IMR-90 (cell line): ENCODE measurements around the gene RPS6KA2. TPM values are rescaled to one million over a fixed set of nuclear protein-coding genes. Genes with fewer than 3 reads are reported as not detected.

Experiments
- ATAC-seq: fragments of 200-7000 bp; cut with Tn5 transposase; 2 replicates; pipeline ENCODE4 v1.9.1; 2020; ENCODE audit warnings: low read depth, mild to moderate bottlenecking, moderate library complexity
- BruUV-seq: library from RNA; stranded (reverse); fragments of 400-500 nt; replicated peaks from 2 replicates; lab custom pipeline; 2021; lab: Mats Ljungman, UMichigan
- CTCF ChIA-PET: fragments of 300-600 bp; formaldehyde crosslinking; extraction: SDS; loops from one replicate; lab custom pipeline; 2021; ENCODE audit warnings: antibody characterized with exemption; lab: Yijun Ruan, JAX
- POLR2A ChIA-PET: fragments of 300-600 bp; sonication (Branson Sonifier 250); formaldehyde crosslinking; loops from one replicate; lab custom pipeline; 2022; ENCODE audit warnings: antibody characterized with exemption; ENCODE audit not compliant: unreplicated experiment; lab: Charles Lee
- DNase-seq: peaks from one replicate; pipeline ENCODE4 v3.0.0; 2013
- H2AFZ ChIP-seq: replicated peaks from 2 replicates; pipeline ENCODE3; 2013; ENCODE audit warnings: low read length, mild to moderate bottlenecking; ENCODE audit not compliant: poor library complexity
- H2AK5ac ChIP-seq: 2 replicates; pipeline ENCODE4 v1.6.1; 2013; ENCODE audit warnings: low read depth, low read length, inconsistent platforms
- H2AK9ac ChIP-seq: replicated peaks from 2 replicates; pipeline ENCODE3; 2013; ENCODE audit warnings: mild to moderate bottlenecking, low read depth, low read length, moderate library complexity; ENCODE audit not compliant: poor library complexity
- H2BK120ac ChIP-seq: 2 replicates; pipeline ENCODE4 v1.6.1; 2013; ENCODE audit warnings: low read depth, low read length, inconsistent platforms
- H2BK15ac ChIP-seq: 3 replicates; pipeline ENCODE4 v1.6.1; 2013; ENCODE audit warnings: low read depth, low read length, inconsistent platforms
- H2BK20ac ChIP-seq: 2 replicates; pipeline ENCODE4 v1.6.1; 2013; ENCODE audit warnings: low read depth, mild to moderate bottlenecking, inconsistent platforms, low read length, moderate library complexity
- H2BK5ac ChIP-seq: 2 replicates; pipeline ENCODE4 v1.6.1; 2013; ENCODE audit warnings: mild to moderate bottlenecking, low read depth, low read length, inconsistent platforms; ENCODE audit not compliant: poor library complexity, severe bottlenecking
- H3K14ac ChIP-seq: replicated peaks from 2 replicates; pipeline ENCODE4 v1.6.1; 2013; ENCODE audit warnings: low read depth, low read length, inconsistent platforms
- H3K18ac ChIP-seq: 2 replicates; pipeline ENCODE4 v1.6.1; 2013; ENCODE audit warnings: low read depth, low read length, control low read depth
- H3K23ac ChIP-seq: 2 replicates; pipeline ENCODE4 v1.6.1; 2013; ENCODE audit warnings: low read depth, low read length, inconsistent platforms
- H3K27ac ChIP-seq: 2 replicates; pipeline ENCODE4 v1.5.1; 2013; ENCODE audit warnings: mild to moderate bottlenecking, control low read depth, low read length; ENCODE audit not compliant: insufficient read depth
- H3K27me3 ChIP-seq: 2 replicates; pipeline ENCODE4 v1.6.1; 2013; ENCODE audit warnings: low read length; ENCODE audit not compliant: control insufficient read depth, insufficient read depth
- H3K36me3 ChIP-seq: 2 replicates; pipeline ENCODE4 v1.6.1; 2013; ENCODE audit warnings: low read length, mixed read lengths; ENCODE audit not compliant: control insufficient read depth, insufficient read depth
- H3K4ac ChIP-seq: 2 replicates; pipeline ENCODE4 v1.6.1; 2013; ENCODE audit warnings: low read depth, low read length, inconsistent platforms
- H3K4me1 ChIP-seq: 2 replicates; pipeline ENCODE4 v1.6.1; 2013; ENCODE audit warnings: low read length, mixed read lengths; ENCODE audit not compliant: control insufficient read depth, insufficient read depth
- H3K4me2 ChIP-seq: 2 replicates; pipeline ENCODE4 v1.6.1; 2013; ENCODE audit warnings: low read depth, mild to moderate bottlenecking, control low read depth, low read length, moderate library complexity
- H3K4me3 ChIP-seq: 2 replicates; pipeline ENCODE4 v1.5.1; 2013; ENCODE audit warnings: low read depth, mild to moderate bottlenecking, control low read depth, low read length, moderate library complexity; ENCODE audit not compliant: insufficient read depth
- H3K56ac ChIP-seq: 2 replicates; pipeline ENCODE4 v1.6.1; 2013; ENCODE audit warnings: low read length, inconsistent platforms; ENCODE audit not compliant: insufficient read depth; ENCODE audit errors: extremely low read depth
- H3K79me1 ChIP-seq, 2 experiments: 2 replicates each; pipeline ENCODE4 v1.6.1; 2013; ENCODE audit warnings: low read length in 2 of 2, inconsistent platforms in 1 of 2, low read depth in 1 of 2
- H3K9ac ChIP-seq: 2 replicates; pipeline ENCODE4 v1.6.1; 2013; ENCODE audit warnings: low read depth, low read length, control low read depth
- H3K9me1 ChIP-seq: 2 replicates; pipeline ENCODE4 v1.6.1; 2013; ENCODE audit warnings: low read length, inconsistent platforms; ENCODE audit not compliant: insufficient read depth
- H3K9me3 ChIP-seq: 2 replicates; pipeline ENCODE4 v1.6.1; 2013; ENCODE audit warnings: low read length; ENCODE audit not compliant: control insufficient read depth, insufficient read depth
- H4K20me1 ChIP-seq: 2 replicates; pipeline ENCODE4 v1.6.1; 2013; ENCODE audit warnings: low read length, inconsistent platforms; ENCODE audit not compliant: insufficient read depth
- H4K5ac ChIP-seq: 2 replicates; pipeline ENCODE4 v1.6.1; 2013; ENCODE audit warnings: mild to moderate bottlenecking, low read depth, low read length, control low read depth
- H4K8ac ChIP-seq, 2 experiments: 2 replicates each; pipeline ENCODE4 v1.6.1; 2013; ENCODE audit warnings: low read depth in 2 of 2, low read length in 2 of 2, control low read depth in 1 of 2, inconsistent platforms in 1 of 2
- H4K91ac ChIP-seq: 2 replicates; pipeline ENCODE4 v1.6.1; 2013; ENCODE audit warnings: low read depth, low read length, inconsistent platforms; ENCODE audit not compliant: insufficient read depth
- BHLHE40 ChIP-seq: fragments of 150-350 bp; IDR thresholded peaks from 2 replicates; pipeline ENCODE4 v1.6.1; 2016; ENCODE audit warnings: mild to moderate bottlenecking, low read depth, low read length
- CEBPB ChIP-seq: IDR thresholded peaks from 2 replicates; pipeline ENCODE4 v1.6.1; 2012; ENCODE audit warnings: low read depth, low read length, improper control_type of control experiment
- CHD1 ChIP-seq: IDR thresholded peaks from 2 replicates; pipeline ENCODE4 v1.6.1; 2012; ENCODE audit warnings: low read depth, low read length, improper control_type of control experiment
- FOS ChIP-seq: fragments of 150-350 bp; IDR thresholded peaks from 2 replicates; pipeline ENCODE4 v1.6.1; 2016; ENCODE audit warnings: low read depth, low read length
- MAFK ChIP-seq: IDR thresholded peaks from 2 replicates; pipeline ENCODE4 v1.6.1; 2012; ENCODE audit warnings: low read depth, low read length, improper control_type of control experiment
- MAZ ChIP-seq: IDR thresholded peaks from 2 replicates; pipeline ENCODE4 v1.6.1; 2012; ENCODE audit warnings: low read depth, mild to moderate bottlenecking, low read length, improper control_type of control experiment, moderate library complexity, borderline replicate concordance
- MXI1 ChIP-seq: IDR thresholded peaks from 2 replicates; pipeline ENCODE4 v1.6.1; 2012; ENCODE audit warnings: low read depth, mild to moderate bottlenecking, low read length, moderate library complexity, borderline replicate concordance
- NFE2L2 ChIP-seq: fragments of 150-350 bp; IDR thresholded peaks from 2 replicates; pipeline ENCODE4 v1.6.1; 2016; ENCODE audit warnings: low read depth, mild to moderate bottlenecking, low read length
- RAD21 ChIP-seq: IDR thresholded peaks from 2 replicates; pipeline ENCODE4 v1.6.1; 2012; ENCODE audit warnings: low read length, improper control_type of control experiment
- RCOR1 ChIP-seq: IDR thresholded peaks from 2 replicates; pipeline ENCODE4 v1.6.1; 2012; ENCODE audit warnings: mild to moderate bottlenecking, low read length, improper control_type of control experiment; ENCODE audit not compliant: insufficient replicate concordance
- RFX5 ChIP-seq: IDR thresholded peaks from 2 replicates; pipeline ENCODE4 v1.8.0; 2012; ENCODE audit warnings: low read depth, mild to moderate bottlenecking, low read length, moderate library complexity
- SMC3 ChIP-seq: fragments of 150-350 bp; IDR thresholded peaks from 2 replicates; pipeline ENCODE4 v1.6.1; 2016; ENCODE audit warnings: low read depth, mild to moderate bottlenecking, antibody characterized with exemption, low read length, moderate library complexity
- WGBS, 2 experiments: methylation state at CpG; one replicate each; pipeline versions ENCODE4 v1.1.5 to v1.1.7; 2013; ENCODE audit warnings: missing lambda C conversion rate in 2 of 2; ENCODE audit not compliant: insufficient read length in 1 of 2; ENCODE audit errors: extremely low coverage in 2 of 2; 5-methylcytosine and 5-hydroxymethylcytosine counted together
- dilution Hi-C: fragments of 300-500 bp; cut with HindIII; formaldehyde crosslinking; loops from one replicate; pipeline ENCODE4 v1.14.3; 2018; ENCODE audit warnings: low sequenced_read_pairs; ENCODE audit not compliant: unreplicated experiment
- in situ Hi-C: fragments of 300-500 bp; cut with MboI; formaldehyde crosslinking; loops from 3 replicates; pipeline ENCODE4 v1.14.3; 2019; ENCODE audit warnings: low sequenced_read_pairs, inconsistent platforms, mixed read lengths
- intact Hi-C: fragments of 100-400 bp; cut with micrococcal nuclease; formaldehyde crosslinking; loops from 2 replicates; pipeline ENCODE4 v1.10.0; 2022
- polyA plus RNA-seq, 3 experiments: library from polyadenylated mRNA; depleted of rRNA; stranded (reverse); fragments of >200 nt; gene quantifications; 2 replicates each; pipeline ENCODE4 v1.2.3, GENCODE V29; 2012; ENCODE audit warnings: low replicate concordance in 1 of 3
- total RNA-seq: library from RNA; depleted of rRNA; stranded (reverse); fragments of >200 nt; gene quantifications from 2 replicates; pipeline ENCODE4 v1.2.3, GENCODE V29; 2012
- TF ChIP-seq, protein P1 (sequence below): fragments of 150-350 bp; IDR thresholded peaks from 2 replicates; pipeline ENCODE4 v1.6.1; 2017; ENCODE audit warnings: mild to moderate bottlenecking, antibody characterized with exemption, low read length, low read depth
- TF ChIP-seq, protein P2 (sequence below): fragments of 150-350 bp; IDR thresholded peaks from 2 replicates; pipeline ENCODE4 v1.6.1; 2016; ENCODE audit warnings: low read depth, mild to moderate bottlenecking, low read length, moderate library complexity, borderline replicate concordance
- TF ChIP-seq, protein P3 (sequence below): conservative IDR thresholded peaks from 2 replicates; pipeline ENCODE4 v1.5.1; 2012; ENCODE audit warnings: mild to moderate bottlenecking, low read depth, low read length, improper control_type of control experiment

RPS6KA2 gene
- total and polyA plus RNA-seq, 2 of the 4 experiments (the other 2 are of a cell fraction), result 26.9 to 31.3 TPM

DNA sequence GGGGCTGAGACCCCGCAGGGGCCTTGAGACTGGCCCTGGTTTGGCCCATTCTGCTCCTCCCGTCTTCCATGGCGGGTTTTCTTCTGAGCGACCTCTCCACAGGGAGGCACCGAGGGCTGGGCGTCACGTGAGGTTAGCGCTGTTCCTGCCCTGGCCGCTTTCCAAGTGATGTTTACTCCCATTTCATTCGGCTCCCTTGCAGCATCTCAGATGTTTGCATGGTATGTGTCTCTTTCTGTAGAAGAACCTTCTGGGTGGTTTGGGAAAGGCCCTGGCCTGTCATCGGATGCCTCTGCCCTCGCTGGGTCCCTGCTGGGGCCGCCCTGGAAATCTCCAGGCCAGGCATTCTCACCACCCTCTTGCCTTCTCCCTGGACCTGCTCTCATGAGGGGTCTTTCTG is 57.8 kb downstream of the RPS6KA2 start:
- CTCF ChIA-PET, result no interaction called here
- no peak overlapping the region for H3K18ac ChIP-seq
- peaks cover 25 to 66% of the 10 kb centered on the region in 2 experiments for H3K79me1 ChIP-seq
- no peak overlapping the region for H3K27ac ChIP-seq
- no peak overlapping the region for H4K5ac ChIP-seq
- peaks cover 8% of the 10 kb centered on the region; the same call in 1 of the 2 replicates for H3K36me3 ChIP-seq
- no CpG with 5 or more reads among the region's 13 CpGs for WGBS, 2 experiments
- H2AK5ac ChIP-seq, result no peak overlapping the region; the same call in 1 of the 2 replicates
- peaks cover 25% of the 10 kb centered on the region for H3K4me1 ChIP-seq
- H4K91ac ChIP-seq, result no peak overlapping the region
- DNase-seq, result no peak
- H3K27me3 ChIP-seq, result no peaks in the 10 kb centered on the region
- H2BK120ac ChIP-seq, result no peak overlapping the region
- H3K9me3 ChIP-seq, result no peaks in the 10 kb centered on the region
- in situ Hi-C loops (no loop called here), intact Hi-C loops (no loop called here), dilution Hi-C loops (no loop called here)
- H2BK5ac ChIP-seq, result no peak overlapping the region
- H3K56ac ChIP-seq, result no peak overlapping the region
- no peak overlapping the region for H3K23ac ChIP-seq
- POLR2A ChIA-PET, result no interaction called here
- no peak for TF ChIP-seq CHD1
- TF ChIP-seq RCOR1, result no peak
- no peak for TF ChIP-seq NFE2L2
- TF ChIP-seq MAZ, result no peak
- no peak for TF ChIP-seq CEBPB
- TF ChIP-seq, protein P1, sequence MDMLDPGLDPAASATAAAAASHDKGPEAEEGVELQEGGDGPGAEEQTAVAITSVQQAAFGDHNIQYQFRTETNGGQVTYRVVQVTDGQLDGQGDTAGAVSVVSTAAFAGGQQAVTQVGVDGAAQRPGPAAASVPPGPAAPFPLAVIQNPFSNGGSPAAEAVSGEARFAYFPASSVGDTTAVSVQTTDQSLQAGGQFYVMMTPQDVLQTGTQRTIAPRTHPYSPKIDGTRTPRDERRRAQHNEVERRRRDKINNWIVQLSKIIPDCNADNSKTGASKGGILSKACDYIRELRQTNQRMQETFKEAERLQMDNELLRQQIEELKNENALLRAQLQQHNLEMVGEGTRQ, result no peak
- no peak for TF ChIP-seq MXI1
- TF ChIP-seq RAD21, result no peak
- TF ChIP-seq, protein P2, sequence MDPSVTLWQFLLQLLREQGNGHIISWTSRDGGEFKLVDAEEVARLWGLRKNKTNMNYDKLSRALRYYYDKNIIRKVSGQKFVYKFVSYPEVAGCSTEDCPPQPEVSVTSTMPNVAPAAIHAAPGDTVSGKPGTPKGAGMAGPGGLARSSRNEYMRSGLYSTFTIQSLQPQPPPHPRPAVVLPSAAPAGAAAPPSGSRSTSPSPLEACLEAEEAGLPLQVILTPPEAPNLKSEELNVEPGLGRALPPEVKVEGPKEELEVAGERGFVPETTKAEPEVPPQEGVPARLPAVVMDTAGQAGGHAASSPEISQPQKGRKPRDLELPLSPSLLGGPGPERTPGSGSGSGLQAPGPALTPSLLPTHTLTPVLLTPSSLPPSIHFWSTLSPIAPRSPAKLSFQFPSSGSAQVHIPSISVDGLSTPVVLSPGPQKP, result no peak
- TF ChIP-seq FOS, result no peak
- TF ChIP-seq BHLHE40, result no peak
- TF ChIP-seq SMC3, result no peak
- no peak for TF ChIP-seq MAFK
- no peak for TF ChIP-seq RFX5
- TF ChIP-seq, protein P3, sequence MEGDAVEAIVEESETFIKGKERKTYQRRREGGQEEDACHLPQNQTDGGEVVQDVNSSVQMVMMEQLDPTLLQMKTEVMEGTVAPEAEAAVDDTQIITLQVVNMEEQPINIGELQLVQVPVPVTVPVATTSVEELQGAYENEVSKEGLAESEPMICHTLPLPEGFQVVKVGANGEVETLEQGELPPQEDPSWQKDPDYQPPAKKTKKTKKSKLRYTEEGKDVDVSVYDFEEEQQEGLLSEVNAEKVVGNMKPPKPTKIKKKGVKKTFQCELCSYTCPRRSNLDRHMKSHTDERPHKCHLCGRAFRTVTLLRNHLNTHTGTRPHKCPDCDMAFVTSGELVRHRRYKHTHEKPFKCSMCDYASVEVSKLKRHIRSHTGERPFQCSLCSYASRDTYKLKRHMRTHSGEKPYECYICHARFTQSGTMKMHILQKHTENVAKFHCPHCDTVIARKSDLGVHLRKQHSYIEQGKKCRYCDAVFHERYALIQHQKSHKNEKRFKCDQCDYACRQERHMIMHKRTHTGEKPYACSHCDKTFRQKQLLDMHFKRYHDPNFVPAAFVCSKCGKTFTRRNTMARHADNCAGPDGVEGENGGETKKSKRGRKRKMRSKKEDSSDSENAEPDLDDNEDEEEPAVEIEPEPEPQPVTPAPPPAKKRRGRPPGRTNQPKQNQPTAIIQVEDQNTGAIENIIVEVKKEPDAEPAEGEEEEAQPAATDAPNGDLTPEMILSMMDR, result no peak
- H3K4me3 ChIP-seq, result no peak overlapping the region
- no peak overlapping the region for H3K4me2 ChIP-seq
- H3K9me1 ChIP-seq, result peaks cover 21% of the 10 kb centered on the region
- no peak overlapping the region for H3K9ac ChIP-seq
- no peak overlapping the region for H3K14ac ChIP-seq
- H2AFZ ChIP-seq, result no peak overlapping the region
- H4K20me1 ChIP-seq, result peaks cover 27% of the 10 kb centered on the region
- no peak overlapping the region for H2BK20ac ChIP-seq
- BruUV-seq, result no TSS peak
- no peak overlapping the region for H4K8ac ChIP-seq
- no peak overlapping the region for H2AK9ac ChIP-seq
- no peak for ATAC-seq
- peak overlapping the region; percentile 15; the same call in 1 of the 2 replicates for H3K4ac ChIP-seq
- no peak overlapping the region for H2BK15ac ChIP-seq
